Prostate gland (tissue), 2 donors: ENCODE data around the gene THSD8. TPM values are rescaled to one million over a fixed set of nuclear protein-coding genes. Genes with fewer than 3 reads are reported as not detected.

ENCODE experiments used
- microRNA-seq: library from miRNA; unstranded; fragments of <30 nt; microRNA quantifications from one replicate; pipeline ENCODE4, GENCODE V29; 2016
- small RNA-seq, 2 donors: library from RNA; depleted of rRNA; stranded (forward); fragments of <200 nt; gene quantifications; one replicate each; pipeline ENCODE3, GENCODE V24; 2016
- total RNA-seq, 2 donors: library from RNA; depleted of rRNA; stranded (reverse); fragments of >200 nt; gene quantifications; one replicate each; pipeline ENCODE4 v1.1.0, GENCODE V29; 2016

Gene THSD8
- total RNA-seq, 2 donors from 2014 or later, result 0.91 TPM; not detected in 1

Small RNAs within 50 kb of the gene (microRNA-seq; reads per million reads assigned to microRNA genes)
- gene MIR5684 (not detected), gene MIR6794 (not detected)

Small RNAs within 50 kb of the gene (small RNA-seq; reads per million reads assigned to genes)
- 0.09 to 0.40 reads per million in 2 donors for gene MIR5684
- 0 reads per million in 2 donors for gene MIR6794

Other genes starting within 250 kb of the THSD8 start
- 1 to 10 TPM; 7.2 to 8.9 TPM for gene ZNF490, start 191.3 kb upstream of the THSD8 start, total RNA-seq
- gene ZNF791, start 191.1 kb upstream of the THSD8 start, total RNA-seq, result 10 to 100 TPM; 18.3 to 20.4 TPM
- gene MAN2B1, start 135.3 kb upstream of the THSD8 start, total RNA-seq, result 10 to 100 TPM; 60.2 to 91.9 TPM
- gene WDR83, start 135.3 kb upstream of the THSD8 start, total RNA-seq, result 10 to 100 TPM; 14.9 to 16.2 TPM
- gene DHPS, start 120.2 kb upstream of the THSD8 start, total RNA-seq, result 100 to 1,000 TPM; 140 to 178 TPM
- gene GNG14, start 114.1 kb upstream of the THSD8 start, total RNA-seq, result not detected
- 10 to 100 TPM in 1 of 2 donors, 1 to 10 TPM in 1; 9.1 to 16.9 TPM for gene FBXW9, start 105.4 kb upstream of the THSD8 start, total RNA-seq
- gene TNPO2, start 78.1 kb upstream of the THSD8 start, total RNA-seq, result 100 to 1,000 TPM in 1 of 2 donors, 10 to 100 TPM in 1; 50.1 to 123 TPM
- 100 to 1,000 TPM; 367 to 399 TPM for gene TRIR, start 67.4 kb upstream of the THSD8 start, total RNA-seq
- 10 to 100 TPM; 65.4 to 82.1 TPM for gene GET3, start 64.6 kb upstream of the THSD8 start, total RNA-seq
- gene BEST2, start 50.3 kb upstream of the THSD8 start, total RNA-seq, result under 1 TPM in 1 of 2 donors, not detected in 1; 0.91 TPM
- gene HOOK2, start 26.5 kb upstream of the THSD8 start, total RNA-seq, result 100 to 1,000 TPM in 1 of 2 donors, 10 to 100 TPM in 1; 49.6 to 126 TPM
- gene JUNB, start 10.6 kb upstream of the THSD8 start, total RNA-seq, result 100 to 1,000 TPM; 173 to 290 TPM
- gene PRDX2, start 269 bp upstream of the THSD8 start, total RNA-seq, result 100 to 1,000 TPM; 256 to 548 TPM
- 10 to 100 TPM in 1 of 2 donors, 1 to 10 TPM in 1; 8.7 to 11.5 TPM for gene RNASEH2A, start 4.5 kb downstream of the THSD8 start, total RNA-seq
- 1 to 10 TPM in 1 of 2 donors, not detected in 1; 1.1 TPM for gene RTBDN, start 32.5 kb downstream of the THSD8 start, total RNA-seq
- 1 to 10 TPM; 1.3 to 2.4 TPM for gene MAST1, start 36.4 kb downstream of the THSD8 start, total RNA-seq
- gene DNASE2, start 79.4 kb downstream of the THSD8 start, total RNA-seq, result 10 to 100 TPM; 41.4 to 63.9 TPM
- not detected for gene KLF1, start 85.1 kb downstream of the THSD8 start, total RNA-seq
- gene GCDH, start 89.1 kb downstream of the THSD8 start, total RNA-seq, result 10 to 100 TPM; 66.4 to 81.7 TPM
- gene SYCE2, start 117.2 kb downstream of the THSD8 start, total RNA-seq, result 1 to 10 TPM in 1 of 2 donors, under 1 TPM in 1; 0.18 to 5.9 TPM
- gene FARSA, start 131.6 kb downstream of the THSD8 start, total RNA-seq, result 10 to 100 TPM; 54.8 to 65.0 TPM
- 100 to 1,000 TPM; 532 to 980 TPM for gene CALR, start 136.5 kb downstream of the THSD8 start, total RNA-seq
- 100 to 1,000 TPM; 113 to 145 TPM for gene RAD23A, start 143.8 kb downstream of the THSD8 start, total RNA-seq
- 10 to 100 TPM; 29.9 to 58.7 TPM for gene GADD45GIP1, start 155.2 kb downstream of the THSD8 start, total RNA-seq
- gene DAND5, start 167.5 kb downstream of the THSD8 start, total RNA-seq, result 1 to 10 TPM in 1 of 2 donors, not detected in 1; 1.8 TPM
- gene NFIX, start 193.4 kb downstream of the THSD8 start, total RNA-seq, result 100 to 1,000 TPM; 185 to 286 TPM